HCT116 (cell line): ENCODE measurements around the gene SCGB3A1.

Source experiments
- CEBPB ChIP-seq: IDR thresholded peaks from 2 replicates; pipeline ENCODE4 v1.6.1; 2012; ENCODE audit warnings: low read depth
- EGR1 ChIP-seq: IDR thresholded peaks from 2 replicates; pipeline ENCODE4 v1.6.1; 2012; ENCODE audit warnings: low read depth
- ELF1 ChIP-seq: IDR thresholded peaks from 2 replicates; pipeline ENCODE4 v1.6.1; 2012; ENCODE audit warnings: low read depth, borderline replicate concordance
- EZH2phosphoT487 ChIP-seq: fragments of 200-600 bp; IDR thresholded peaks from 2 replicates; pipeline ENCODE4 v1.6.1; 2018; ENCODE audit warnings: antibody characterized with exemption, borderline replicate concordance
- FOSL1 ChIP-seq: IDR thresholded peaks from 2 replicates; pipeline ENCODE4 v1.6.1; 2012; ENCODE audit warnings: low read depth
- POLR2A ChIP-seq: IDR thresholded peaks from 2 replicates; pipeline ENCODE4 v1.7.0; 2011; ENCODE audit warnings: borderline replicate concordance; ENCODE audit not compliant: insufficient read depth, insufficient read length; ENCODE audit errors: extremely low read depth
- POLR2AphosphoS5 ChIP-seq: IDR thresholded peaks from 2 replicates; pipeline ENCODE4 v1.6.1; 2011; ENCODE audit warnings: mild to moderate bottlenecking, low read depth, low read length, moderate library complexity
- SIN3A ChIP-seq: IDR thresholded peaks from 2 replicates; pipeline ENCODE4 v1.6.1; 2012; ENCODE audit warnings: low read depth
- TCF7L2 ChIP-seq: IDR thresholded peaks from 2 replicates; pipeline ENCODE4 v1.7.0; 2011; ENCODE audit warnings: borderline replicate concordance, inconsistent platforms; ENCODE audit not compliant: insufficient read depth, insufficient read length; ENCODE audit errors: extremely low read depth
- ZFX ChIP-seq: fragments of 450-650 bp; IDR thresholded peaks from 2 replicates; pipeline ENCODE4 v1.6.1; 2017
- ZNF274 ChIP-seq: fragments of 200-500 bp; sonication (Bioruptor generic); IDR thresholded peaks from 2 replicates; pipeline ENCODE4 v1.6.1; 2014; ENCODE audit warnings: mild to moderate bottlenecking, low read depth, low read length, inconsistent platforms
- TF ChIP-seq, protein P1 (sequence below): IDR thresholded peaks from 2 replicates; pipeline ENCODE4 v1.6.1; 2012; ENCODE audit warnings: low read depth
- TF ChIP-seq, protein P2 (sequence below), 3 experiments: fragments of 200-600 bp in 1 of 3; sonication (generic) in 1 of 3; IDR thresholded peaks in 2 of 3; conservative IDR thresholded peaks in 1 of 3; 2 replicates each; pipeline ENCODE4 v1.5.1; 2012 to 2017; ENCODE audit warnings: low read depth in 2 of 3, low read length in 2 of 3, antibody characterized with exemption in 1 of 3, borderline replicate concordance in 1 of 3, control low read depth in 1 of 3, mild to moderate bottlenecking in 1 of 3, mixed read lengths in 1 of 3, mixed run types in 1 of 3, moderate library complexity in 1 of 3; ENCODE audit not compliant: insufficient read depth in 1 of 3

DNA sequence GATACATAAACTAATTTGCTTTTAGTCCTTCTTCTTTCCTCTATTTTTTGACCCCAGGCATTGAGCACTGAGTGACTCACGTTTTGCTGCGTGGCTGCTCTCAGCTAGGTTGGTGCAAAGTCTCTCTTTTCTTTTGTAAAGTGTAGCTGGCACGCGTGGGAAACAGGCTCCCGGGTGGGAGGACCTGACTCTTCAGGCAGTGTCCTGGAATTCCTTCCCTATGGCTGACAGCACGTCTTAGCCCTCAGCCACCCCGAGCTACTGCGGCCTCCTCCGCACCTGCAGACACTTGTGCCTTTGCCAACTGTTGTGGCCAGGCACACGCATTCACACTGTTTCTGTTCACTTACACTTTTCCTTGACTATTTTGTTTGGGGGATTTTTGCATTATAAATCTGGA is 877 bp upstream of the SCGB3A1 start:
- TF ChIP-seq, protein P1, sequence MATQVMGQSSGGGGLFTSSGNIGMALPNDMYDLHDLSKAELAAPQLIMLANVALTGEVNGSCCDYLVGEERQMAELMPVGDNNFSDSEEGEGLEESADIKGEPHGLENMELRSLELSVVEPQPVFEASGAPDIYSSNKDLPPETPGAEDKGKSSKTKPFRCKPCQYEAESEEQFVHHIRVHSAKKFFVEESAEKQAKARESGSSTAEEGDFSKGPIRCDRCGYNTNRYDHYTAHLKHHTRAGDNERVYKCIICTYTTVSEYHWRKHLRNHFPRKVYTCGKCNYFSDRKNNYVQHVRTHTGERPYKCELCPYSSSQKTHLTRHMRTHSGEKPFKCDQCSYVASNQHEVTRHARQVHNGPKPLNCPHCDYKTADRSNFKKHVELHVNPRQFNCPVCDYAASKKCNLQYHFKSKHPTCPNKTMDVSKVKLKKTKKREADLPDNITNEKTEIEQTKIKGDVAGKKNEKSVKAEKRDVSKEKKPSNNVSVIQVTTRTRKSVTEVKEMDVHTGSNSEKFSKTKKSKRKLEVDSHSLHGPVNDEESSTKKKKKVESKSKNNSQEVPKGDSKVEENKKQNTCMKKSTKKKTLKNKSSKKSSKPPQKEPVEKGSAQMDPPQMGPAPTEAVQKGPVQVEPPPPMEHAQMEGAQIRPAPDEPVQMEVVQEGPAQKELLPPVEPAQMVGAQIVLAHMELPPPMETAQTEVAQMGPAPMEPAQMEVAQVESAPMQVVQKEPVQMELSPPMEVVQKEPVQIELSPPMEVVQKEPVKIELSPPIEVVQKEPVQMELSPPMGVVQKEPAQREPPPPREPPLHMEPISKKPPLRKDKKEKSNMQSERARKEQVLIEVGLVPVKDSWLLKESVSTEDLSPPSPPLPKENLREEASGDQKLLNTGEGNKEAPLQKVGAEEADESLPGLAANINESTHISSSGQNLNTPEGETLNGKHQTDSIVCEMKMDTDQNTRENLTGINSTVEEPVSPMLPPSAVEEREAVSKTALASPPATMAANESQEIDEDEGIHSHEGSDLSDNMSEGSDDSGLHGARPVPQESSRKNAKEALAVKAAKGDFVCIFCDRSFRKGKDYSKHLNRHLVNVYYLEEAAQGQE: no peak
- TF ChIP-seq CEBPB (no peak), POLR2AphosphoS5 (no peak), SIN3A (no peak), ZNF274 (no peak), ZFX (no peak), EZH2phosphoT487 (no peak), EGR1 (no peak), POLR2A (no peak), TCF7L2 (no peak), FOSL1 (no peak), ELF1 (no peak)
- TF ChIP-seq, protein P2, sequence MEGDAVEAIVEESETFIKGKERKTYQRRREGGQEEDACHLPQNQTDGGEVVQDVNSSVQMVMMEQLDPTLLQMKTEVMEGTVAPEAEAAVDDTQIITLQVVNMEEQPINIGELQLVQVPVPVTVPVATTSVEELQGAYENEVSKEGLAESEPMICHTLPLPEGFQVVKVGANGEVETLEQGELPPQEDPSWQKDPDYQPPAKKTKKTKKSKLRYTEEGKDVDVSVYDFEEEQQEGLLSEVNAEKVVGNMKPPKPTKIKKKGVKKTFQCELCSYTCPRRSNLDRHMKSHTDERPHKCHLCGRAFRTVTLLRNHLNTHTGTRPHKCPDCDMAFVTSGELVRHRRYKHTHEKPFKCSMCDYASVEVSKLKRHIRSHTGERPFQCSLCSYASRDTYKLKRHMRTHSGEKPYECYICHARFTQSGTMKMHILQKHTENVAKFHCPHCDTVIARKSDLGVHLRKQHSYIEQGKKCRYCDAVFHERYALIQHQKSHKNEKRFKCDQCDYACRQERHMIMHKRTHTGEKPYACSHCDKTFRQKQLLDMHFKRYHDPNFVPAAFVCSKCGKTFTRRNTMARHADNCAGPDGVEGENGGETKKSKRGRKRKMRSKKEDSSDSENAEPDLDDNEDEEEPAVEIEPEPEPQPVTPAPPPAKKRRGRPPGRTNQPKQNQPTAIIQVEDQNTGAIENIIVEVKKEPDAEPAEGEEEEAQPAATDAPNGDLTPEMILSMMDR (IDR thresholded peaks at IDR 0.05 in 2 of 3, conservative IDR thresholded peaks at IDR 0.05 in 1 of 3; ENCODE audit: borderline replicate concordance in 1 of 3, insufficient read depth in 1 of 3, low read depth in 2 of 3, low read length in 2 of 3): no peak
